HepG2 (cell line): ENCODE results near the gene OR4N2.

Experiments used
- ELF1 ChIP-seq: sonication (generic); formaldehyde crosslinking; IDR thresholded peaks from 2 replicates; pipeline ENCODE4 v1.4.0; 2020; ENCODE audit warnings: missing genetic modification reagents
- EZH2 ChIP-seq: conservative IDR thresholded peaks from 2 replicates; pipeline ENCODE4 v1.6.1; 2012; ENCODE audit warnings: mild to moderate bottlenecking, low read depth, low read length, moderate library complexity
- MAX ChIP-seq: IDR thresholded peaks from 2 replicates; pipeline ENCODE4 v1.6.1; 2012; ENCODE audit warnings: inconsistent platforms
- PHF5A ChIP-seq: IDR thresholded peaks from one replicate; pipeline ENCODE4 v1.6.1; 2018; ENCODE audit warnings: low read depth, missing genetic modification reagents; ENCODE audit not compliant: unreplicated experiment
- PLRG1 ChIP-seq: fragments of 450-650 bp; conservative IDR thresholded peaks from 2 replicates; pipeline ENCODE4 v1.6.1; 2016
- POLR2A ChIP-seq, 2 experiments: IDR thresholded peaks; 2 replicates each; pipeline ENCODE4 v1.6.1; 2011; ENCODE audit warnings: low read depth in 2 of 2, low read length in 2 of 2, mild to moderate bottlenecking in 1 of 2, moderate library complexity in 1 of 2; ENCODE audit not compliant: insufficient read depth in 1 of 2
- ZKSCAN5 ChIP-seq: sonication (generic); formaldehyde crosslinking; IDR thresholded peaks from 2 replicates; pipeline ENCODE4 v1.5.1; 2020; ENCODE audit warnings: mild to moderate bottlenecking, missing genetic modification reagents
- ZNF292 ChIP-seq: sonication (generic); formaldehyde crosslinking; IDR thresholded peaks from 2 replicates; pipeline ENCODE4 v1.8.1; 2022; ENCODE audit warnings: mild to moderate bottlenecking, low read depth, missing genetic modification reagents, borderline replicate concordance
- TF ChIP-seq, protein P1 (sequence below): sonication (generic); formaldehyde crosslinking; IDR thresholded peaks from 2 replicates; pipeline ENCODE4 v1.5.0; 2020; ENCODE audit warnings: mild to moderate bottlenecking, missing genetic modification reagents, moderate library complexity
- TF ChIP-seq, protein P2 (sequence below): sonication (generic); formaldehyde crosslinking; conservative IDR thresholded peaks from 2 replicates; pipeline ENCODE4 v1.5.0; 2020; ENCODE audit warnings: missing genetic modification reagents
- TF ChIP-seq, protein P3 (sequence below): sonication (generic); formaldehyde crosslinking; IDR thresholded peaks from 2 replicates; pipeline ENCODE4 v1.4.0; 2020; ENCODE audit warnings: missing genetic modification reagents
- TF ChIP-seq, protein P4 (sequence below), 2 experiments: sonication (generic) in 1 of 2; formaldehyde crosslinking in 1 of 2; IDR thresholded peaks; 2 replicates each; pipeline versions ENCODE4 v1.4.0 to v1.6.1; 2018 to 2020; ENCODE audit warnings: missing genetic modification reagents in 2 of 2, borderline replicate concordance in 1 of 2, low read depth in 1 of 2, mild to moderate bottlenecking in 1 of 2, missing biosample characterization in 1 of 2
- TF ChIP-seq, protein P5 (sequence below): sonication (generic); formaldehyde crosslinking; IDR thresholded peaks from 2 replicates; pipeline ENCODE4 v1.4.0; 2020; ENCODE audit warnings: missing genetic modification reagents

DNA sequence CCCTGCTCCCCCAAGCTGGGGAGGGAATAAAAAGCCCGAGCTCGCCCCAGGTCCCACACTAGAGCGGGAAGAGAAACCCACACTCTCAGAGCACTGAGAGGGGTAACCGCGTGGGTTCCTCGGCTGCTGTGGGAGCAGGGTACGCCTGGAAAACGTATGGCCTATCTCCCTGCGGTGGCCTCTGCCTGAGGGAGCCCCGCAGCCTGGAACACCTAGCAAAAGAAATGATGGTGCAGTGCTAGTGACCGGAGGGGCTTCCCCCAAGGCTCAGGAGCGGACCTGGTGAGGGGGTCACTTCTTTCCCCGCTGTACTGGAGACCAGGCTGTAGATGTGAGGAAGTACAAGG is 2.5 kb upstream of the OR4N2 start:
- TF ChIP-seq, protein P1, sequence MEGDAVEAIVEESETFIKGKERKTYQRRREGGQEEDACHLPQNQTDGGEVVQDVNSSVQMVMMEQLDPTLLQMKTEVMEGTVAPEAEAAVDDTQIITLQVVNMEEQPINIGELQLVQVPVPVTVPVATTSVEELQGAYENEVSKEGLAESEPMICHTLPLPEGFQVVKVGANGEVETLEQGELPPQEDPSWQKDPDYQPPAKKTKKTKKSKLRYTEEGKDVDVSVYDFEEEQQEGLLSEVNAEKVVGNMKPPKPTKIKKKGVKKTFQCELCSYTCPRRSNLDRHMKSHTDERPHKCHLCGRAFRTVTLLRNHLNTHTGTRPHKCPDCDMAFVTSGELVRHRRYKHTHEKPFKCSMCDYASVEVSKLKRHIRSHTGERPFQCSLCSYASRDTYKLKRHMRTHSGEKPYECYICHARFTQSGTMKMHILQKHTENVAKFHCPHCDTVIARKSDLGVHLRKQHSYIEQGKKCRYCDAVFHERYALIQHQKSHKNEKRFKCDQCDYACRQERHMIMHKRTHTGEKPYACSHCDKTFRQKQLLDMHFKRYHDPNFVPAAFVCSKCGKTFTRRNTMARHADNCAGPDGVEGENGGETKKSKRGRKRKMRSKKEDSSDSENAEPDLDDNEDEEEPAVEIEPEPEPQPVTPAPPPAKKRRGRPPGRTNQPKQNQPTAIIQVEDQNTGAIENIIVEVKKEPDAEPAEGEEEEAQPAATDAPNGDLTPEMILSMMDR (CRISPR knock-in tag): no peak
- TF ChIP-seq ELF1 (no peak), ZKSCAN5 (CRISPR knock-in tag) (no peak), ZNF292 (CRISPR knock-in tag) (no peak), PLRG1 (no peak), POLR2A (IDR thresholded peaks at IDR 0.05; ENCODE audit: insufficient read depth in 1 of 2, low read depth in 2 of 2, low read length in 2 of 2) (no peak), EZH2 (no peak), MAX (no peak), PHF5A (CRISPR knock-in tag) (no peak)
- TF ChIP-seq, protein P2, sequence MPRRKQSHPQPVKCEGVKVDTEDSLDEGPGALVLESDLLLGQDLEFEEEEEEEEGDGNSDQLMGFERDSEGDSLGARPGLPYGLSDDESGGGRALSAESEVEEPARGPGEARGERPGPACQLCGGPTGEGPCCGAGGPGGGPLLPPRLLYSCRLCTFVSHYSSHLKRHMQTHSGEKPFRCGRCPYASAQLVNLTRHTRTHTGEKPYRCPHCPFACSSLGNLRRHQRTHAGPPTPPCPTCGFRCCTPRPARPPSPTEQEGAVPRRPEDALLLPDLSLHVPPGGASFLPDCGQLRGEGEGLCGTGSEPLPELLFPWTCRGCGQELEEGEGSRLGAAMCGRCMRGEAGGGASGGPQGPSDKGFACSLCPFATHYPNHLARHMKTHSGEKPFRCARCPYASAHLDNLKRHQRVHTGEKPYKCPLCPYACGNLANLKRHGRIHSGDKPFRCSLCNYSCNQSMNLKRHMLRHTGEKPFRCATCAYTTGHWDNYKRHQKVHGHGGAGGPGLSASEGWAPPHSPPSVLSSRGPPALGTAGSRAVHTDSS (CRISPR knock-in tag): no peak
- TF ChIP-seq, protein P3, sequence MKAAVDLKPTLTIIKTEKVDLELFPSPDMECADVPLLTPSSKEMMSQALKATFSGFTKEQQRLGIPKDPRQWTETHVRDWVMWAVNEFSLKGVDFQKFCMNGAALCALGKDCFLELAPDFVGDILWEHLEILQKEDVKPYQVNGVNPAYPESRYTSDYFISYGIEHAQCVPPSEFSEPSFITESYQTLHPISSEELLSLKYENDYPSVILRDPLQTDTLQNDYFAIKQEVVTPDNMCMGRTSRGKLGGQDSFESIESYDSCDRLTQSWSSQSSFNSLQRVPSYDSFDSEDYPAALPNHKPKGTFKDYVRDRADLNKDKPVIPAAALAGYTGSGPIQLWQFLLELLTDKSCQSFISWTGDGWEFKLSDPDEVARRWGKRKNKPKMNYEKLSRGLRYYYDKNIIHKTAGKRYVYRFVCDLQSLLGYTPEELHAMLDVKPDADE: no peak
- TF ChIP-seq, protein P4, sequence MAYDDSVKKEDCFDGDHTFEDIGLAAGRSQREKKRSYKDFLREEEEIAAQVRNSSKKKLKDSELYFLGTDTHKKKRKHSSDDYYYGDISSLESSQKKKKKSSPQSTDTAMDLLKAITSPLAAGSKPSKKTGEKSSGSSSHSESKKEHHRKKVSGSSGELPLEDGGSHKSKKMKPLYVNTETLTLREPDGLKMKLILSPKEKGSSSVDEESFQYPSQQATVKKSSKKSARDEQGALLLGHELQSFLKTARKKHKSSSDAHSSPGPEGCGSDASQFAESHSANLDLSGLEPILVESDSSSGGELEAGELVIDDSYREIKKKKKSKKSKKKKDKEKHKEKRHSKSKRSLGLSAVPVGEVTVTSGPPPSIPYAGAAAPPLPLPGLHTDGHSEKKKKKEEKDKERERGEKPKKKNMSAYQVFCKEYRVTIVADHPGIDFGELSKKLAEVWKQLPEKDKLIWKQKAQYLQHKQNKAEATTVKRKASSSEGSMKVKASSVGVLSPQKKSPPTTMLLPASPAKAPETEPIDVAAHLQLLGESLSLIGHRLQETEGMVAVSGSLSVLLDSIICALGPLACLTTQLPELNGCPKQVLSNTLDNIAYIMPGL (CRISPR knock-in tag; IDR thresholded peaks at IDR 0.05; ENCODE audit: borderline replicate concordance in 1 of 2, low read depth in 1 of 2): no peak
- TF ChIP-seq, protein P5, sequence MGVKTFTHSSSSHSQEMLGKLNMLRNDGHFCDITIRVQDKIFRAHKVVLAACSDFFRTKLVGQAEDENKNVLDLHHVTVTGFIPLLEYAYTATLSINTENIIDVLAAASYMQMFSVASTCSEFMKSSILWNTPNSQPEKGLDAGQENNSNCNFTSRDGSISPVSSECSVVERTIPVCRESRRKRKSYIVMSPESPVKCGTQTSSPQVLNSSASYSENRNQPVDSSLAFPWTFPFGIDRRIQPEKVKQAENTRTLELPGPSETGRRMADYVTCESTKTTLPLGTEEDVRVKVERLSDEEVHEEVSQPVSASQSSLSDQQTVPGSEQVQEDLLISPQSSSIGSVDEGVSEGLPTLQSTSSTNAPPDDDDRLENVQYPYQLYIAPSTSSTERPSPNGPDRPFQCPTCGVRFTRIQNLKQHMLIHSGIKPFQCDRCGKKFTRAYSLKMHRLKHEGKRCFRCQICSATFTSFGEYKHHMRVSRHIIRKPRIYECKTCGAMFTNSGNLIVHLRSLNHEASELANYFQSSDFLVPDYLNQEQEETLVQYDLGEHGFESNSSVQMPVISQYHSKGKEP (CRISPR knock-in tag): no peak
